Nucleus accumbens (tissue), 56 donors: Measurements from ENCODE around the gene CNIH2.
"Not testable (repeated sequence)": the region's sequence is repeated elsewhere in the genome, so short reads cannot be mapped to it uniquely, and the experiment has no call there.

ENCODE experiments used
- DNase-seq, 56 donors: peaks; one replicate each; lab custom pipeline; 2025; lab: John Stamatoyannopoulos, UW

The CNIH2 gene

DNA sequence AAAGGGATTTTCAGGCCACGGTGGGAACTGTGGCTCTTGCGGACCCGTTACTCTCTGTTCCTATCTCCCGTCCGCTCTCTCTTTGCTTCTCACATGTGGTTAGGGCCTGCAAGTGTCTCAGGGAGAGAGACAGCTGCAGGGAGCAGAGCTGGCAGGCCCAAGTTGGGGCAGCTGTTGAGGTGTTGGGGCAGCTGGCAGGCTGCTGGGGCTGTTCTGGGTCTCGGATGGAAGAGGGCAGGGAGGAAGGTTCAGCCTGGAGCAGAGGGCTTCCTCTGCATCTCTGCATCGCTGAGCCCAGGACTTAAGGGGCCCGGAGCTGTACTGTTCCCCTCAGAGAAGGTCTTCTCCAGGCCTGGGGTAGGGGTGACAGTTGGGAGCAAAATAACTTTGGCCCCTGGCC, 2.6 kb upstream of the CNIH2 start:
- no peak for DNase-seq

DNA sequence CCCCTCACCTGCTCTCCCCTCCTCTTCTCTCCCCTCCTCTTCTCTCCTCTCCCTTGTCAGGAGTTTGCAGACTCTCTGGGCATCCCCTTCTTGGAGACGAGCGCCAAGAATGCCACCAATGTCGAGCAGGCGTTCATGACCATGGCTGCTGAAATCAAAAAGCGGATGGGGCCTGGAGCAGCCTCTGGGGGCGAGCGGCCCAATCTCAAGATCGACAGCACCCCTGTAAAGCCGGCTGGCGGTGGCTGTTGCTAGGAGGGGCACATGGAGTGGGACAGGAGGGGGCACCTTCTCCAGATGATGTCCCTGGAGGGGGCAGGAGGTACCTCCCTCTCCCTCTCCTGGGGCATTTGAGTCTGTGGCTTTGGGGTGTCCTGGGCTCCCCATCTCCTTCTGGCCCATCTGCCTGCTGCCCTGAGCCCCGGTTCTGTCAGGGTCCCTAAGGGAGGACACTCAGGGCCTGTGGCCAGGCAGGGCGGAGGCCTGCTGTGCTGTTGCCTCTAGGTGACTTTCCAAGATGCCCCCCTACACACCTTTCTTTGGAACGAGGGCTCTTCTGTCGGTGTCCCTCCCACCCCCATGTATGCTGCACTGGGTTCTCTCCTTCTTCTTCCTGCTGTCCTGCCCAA, 1.9 kb upstream of the CNIH2 start:
- DNase-seq: no peak

DNA sequence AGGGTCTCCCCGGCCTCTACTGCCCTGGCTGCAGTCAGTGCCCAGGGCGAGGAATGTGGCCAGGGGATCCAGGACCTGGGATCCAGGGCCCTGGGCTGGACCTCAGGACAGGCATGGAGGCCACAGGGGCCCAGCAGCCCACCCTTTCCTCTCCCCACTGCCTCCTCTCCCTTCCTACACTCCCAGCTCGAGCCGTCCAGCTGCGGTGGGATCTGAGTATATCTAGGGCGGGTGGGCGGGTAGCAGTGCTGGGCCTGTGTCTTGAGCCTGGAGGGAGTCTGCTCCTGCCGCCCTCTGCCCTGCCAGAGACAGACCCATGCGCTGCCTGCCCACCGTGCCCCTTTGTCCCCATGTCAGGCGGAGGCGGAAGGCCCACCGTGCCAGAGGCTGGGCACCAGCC, 1.4 kb upstream of the CNIH2 start:
- not testable (repeated sequence) for DNase-seq

DNA sequence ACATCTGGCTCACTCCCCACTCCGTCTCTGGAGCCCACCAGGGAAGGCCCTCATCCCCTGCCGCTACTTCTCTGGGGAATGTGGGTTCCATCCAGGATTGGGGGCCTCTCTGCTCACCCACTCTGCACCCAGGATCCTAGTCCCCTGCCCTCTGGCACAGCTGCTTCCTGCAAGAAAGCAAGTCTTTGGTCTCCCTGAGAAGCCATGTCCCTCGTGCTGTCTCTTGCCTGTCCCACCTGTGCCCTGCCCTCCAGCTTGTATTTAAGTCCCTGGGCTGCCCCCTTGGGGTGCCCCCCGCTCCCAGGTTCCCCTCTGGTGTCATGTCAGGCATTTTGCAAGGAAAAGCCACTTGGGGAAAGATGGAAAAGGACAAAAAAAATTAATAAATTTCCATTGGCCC, 911 bp upstream of the CNIH2 start:
- not testable (repeated sequence) for DNase-seq

DNA sequence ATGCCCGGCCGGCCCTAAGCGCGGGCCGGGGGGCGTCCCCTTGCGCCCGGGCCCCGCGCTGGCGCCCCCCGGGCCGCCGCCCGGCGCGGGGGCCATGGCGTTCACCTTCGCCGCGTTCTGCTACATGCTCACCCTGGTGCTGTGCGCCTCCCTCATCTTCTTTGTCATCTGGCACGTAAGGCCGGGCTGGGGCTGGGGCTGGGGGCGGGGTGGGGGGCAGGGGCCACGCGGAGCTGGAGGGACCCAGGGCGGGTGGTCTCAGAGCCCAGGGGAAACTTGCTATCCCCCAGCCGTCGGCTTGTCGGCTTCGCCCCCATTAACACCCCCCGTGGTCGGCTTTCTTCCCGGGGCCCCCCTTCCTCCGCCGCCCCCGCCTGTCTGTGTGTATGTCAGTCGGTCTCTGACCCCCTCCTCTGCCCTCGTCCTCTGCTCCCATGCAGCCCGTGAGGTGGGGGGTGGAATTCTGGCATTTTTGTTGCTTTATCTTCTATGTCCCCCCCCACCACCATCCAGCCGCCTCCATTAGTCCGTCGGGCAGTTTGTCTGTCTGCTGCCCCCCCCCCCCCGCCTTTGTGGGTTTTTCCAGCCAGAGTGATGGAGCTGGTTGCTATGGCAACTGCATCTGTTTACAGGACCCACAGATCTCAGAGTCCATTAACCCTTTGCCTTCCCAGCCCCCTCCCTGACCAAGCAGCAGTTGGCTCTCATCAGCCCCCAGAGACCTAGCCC, 552 bp downstream of the CNIH2 start:
- DNase-seq: peak in 2 of 56 donors; percentile 24 to 52

DNA sequence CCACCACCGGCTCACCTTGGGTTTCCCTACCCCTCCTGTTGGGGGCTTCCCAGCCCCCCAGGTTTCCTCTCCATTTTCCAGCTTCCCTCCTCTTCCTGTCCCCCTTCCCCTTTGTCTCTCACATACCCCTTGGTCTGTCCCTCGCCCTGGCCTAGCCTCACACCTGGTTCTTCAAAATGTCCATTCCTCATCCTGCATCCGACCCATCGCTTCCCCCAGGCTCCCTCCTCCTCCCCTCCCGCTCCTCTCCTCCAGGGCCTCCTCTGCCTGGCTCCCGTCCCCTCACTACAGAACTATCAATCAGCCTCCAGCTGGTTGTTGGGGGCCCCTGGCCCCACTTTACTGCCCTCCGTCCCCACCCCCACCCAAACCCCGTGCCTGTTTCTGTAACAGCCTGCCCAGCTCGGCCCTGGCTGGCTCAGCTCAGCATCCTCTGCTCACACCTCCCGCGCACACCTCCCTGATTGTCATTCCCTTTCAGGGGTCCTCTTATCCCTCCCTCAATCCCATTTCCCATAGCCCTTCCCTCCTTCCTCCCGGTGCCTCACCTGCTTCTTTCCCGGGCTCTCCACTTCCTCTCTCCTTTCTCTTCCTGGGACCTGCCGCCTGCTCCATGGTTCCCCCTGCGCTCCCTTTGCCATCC, 1.2 kb downstream of the CNIH2 start:
- DNase-seq: peak in 1 of 56 donors; percentile 23

DNA sequence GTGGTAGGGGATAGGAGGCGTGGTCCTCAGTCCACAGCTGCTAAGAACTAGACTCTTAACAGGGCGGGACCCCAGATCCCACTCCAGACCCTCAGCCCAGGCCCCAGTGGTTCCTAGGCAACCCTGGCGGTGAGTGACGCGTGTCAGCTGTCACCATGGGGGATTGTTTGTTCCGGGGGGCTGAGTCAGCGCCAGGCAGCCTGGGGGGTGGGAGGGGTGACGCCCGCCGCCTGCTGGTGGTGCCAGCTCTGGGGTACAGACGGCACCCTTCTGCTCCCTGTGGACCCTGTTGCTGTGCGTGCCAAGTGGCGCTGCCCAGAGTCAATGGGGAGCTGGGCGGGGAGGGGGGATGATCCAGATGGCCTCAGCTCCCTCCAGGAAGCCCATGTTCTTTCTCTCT, 2.5 kb downstream of the CNIH2 start:
- DNase-seq: peak in 1 of 56 donors; percentile 74

DNA sequence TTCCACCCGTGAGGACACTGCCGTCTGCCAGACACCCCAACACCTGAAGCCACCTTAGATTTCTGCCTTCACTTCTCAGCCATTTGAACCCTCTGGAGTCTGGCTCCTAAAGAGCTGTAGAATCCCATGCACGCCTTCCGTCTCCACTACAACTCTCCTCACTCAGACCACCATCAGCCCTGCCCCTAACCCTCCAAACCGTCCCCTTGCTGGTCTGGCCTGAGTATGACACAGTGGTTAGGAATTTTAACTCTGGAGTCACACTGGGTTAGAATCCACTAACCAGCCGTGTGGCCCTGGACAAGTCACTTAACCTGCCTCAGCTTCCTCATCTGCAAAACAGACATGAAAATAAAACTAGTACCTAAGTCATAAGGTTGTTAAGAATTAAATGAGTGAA, 3.0 kb downstream of the CNIH2 start:
- DNase-seq: no peak

DNA sequence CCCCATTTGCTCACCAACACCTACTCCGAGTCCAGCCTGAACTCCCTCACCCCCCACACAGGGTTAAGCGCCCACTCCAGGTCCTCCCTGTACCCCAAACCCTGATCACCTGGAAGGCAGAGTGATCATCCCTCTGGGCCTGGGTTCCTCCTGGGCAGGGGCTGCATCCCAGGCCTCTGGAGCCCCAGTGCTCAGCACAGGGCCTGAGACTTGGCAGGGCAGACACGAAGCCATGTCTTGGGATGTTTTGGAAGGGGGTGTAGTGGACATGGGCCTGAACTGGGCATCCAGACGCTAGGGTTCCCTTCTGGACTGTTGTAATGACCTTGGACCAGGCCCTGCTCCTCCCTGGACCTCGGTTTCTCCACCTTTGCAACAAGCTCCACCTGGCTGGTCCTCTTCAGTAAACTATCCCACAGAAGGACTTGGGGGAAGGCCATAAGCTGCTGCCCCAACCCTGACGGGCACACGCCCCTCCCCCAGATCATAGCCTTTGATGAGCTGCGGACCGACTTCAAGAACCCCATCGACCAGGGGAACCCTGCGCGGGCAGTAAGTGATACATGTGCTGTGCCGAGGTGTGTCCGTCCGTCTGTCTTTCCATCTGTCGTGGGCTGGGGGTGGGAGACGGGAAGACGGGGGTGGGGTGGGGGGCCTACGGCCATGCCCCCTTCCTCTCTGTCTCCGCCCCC, 3.9 kb downstream of the CNIH2 start:
- DNase-seq: no peak

DNA sequence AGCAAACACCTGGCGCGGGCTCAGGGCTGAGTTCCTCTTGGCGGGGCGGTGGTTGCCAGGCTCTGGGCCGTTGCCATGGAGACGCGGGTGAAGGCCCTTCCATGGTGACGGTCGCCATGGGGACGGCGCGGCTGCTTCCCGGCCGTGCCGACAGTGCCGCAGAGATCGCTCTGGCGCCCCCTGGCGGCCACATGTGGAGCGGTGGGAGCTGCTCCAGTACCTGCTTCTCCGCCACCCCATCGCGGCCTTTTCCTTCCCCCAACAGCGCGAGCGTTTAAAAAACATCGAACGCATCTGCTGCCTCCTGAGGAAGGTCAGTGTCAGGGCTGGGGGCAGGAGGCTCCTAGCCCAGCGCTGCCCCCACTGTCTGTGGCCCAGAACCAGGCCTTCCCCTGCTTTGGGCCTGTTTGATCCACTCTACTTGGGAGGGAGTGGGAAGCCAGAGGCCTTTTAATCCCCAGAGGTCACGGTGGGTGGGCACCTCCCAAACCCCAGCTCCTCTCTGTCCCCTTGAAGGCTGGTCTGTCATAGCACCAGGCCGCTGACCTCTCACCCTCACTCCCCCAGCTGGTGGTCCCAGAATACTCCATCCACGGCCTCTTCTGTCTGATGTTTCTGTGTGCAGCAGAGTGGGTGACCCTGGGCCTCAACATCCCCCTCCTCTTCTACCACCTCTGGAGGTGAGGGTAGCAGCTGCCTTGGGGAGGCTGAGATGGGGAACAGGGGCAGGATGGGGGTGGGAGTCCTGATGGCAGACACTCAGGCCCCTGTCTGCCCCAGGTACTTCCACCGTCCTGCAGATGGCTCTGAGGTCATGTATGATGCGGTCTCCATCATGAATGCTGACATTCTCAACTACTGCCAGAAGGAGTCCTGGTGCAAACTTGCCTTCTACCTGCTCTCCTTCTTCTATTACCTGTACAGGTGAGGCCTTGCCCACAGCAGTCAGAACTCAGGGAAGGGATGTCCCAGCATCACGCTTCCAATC, 4.8 kb downstream of the CNIH2 start:
- DNase-seq: peak; percentile 76 to 100 (median 96)

DNA sequence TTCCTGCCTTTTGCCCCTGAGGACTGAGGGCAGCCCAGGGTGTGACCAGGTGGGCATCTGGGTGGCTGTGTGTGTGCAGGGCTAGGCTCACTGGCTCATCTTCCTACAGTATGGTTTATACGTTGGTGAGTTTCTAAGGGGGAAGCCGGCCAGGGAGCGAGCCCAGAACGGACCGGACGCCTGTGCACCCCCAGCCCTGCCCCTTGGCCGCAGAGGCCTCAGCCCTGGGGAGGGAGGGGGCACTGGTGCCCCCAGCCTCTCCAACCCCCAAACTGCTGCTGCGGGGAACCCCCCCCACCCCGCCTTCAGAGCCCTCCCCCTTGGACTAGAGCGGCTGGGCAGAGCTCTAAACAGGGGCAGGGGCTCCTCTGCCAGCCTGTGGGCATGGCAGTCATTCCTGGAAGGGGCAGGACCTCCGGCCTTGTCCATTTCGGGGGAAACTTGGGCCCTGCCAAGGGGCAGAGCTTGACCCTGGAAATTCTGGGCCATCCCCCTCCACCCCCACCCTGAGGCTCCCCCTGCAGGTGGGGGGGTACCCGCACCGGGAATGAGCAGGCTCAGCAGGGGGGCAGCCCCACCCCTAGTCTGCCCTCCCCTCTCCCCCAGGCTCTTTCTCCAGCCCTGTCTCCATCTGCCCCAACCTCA, 5.6 kb downstream of the CNIH2 start:
- no peak for DNase-seq

DNA sequence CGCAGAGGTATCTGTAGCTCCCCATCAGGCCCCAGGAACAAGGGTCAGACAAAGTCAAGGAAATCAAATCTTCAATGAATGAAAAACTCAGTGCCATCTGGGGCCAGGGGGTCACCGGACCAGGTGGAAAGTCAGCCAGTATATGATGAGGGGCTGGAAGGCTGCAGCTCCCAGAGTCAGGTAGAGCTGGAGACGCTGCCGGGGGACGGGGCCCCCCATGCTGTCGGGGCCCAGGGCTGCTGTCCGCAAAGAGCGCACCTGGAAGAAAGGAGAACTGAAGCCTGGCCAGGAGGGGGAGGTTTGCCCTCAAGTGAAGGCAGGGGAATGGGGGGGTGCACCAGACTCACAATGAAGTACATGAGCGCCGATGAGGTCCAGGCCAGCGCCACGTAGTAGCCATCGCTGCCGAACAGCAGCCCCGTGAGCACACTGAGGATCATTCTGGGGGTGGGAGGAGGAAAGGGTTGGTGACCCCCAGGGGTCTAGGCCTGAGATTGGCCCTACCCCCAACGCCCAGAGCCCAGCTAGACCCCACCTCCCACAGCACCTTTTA, 6.6 kb downstream of the CNIH2 start:
- DNase-seq: no peak

DNA sequence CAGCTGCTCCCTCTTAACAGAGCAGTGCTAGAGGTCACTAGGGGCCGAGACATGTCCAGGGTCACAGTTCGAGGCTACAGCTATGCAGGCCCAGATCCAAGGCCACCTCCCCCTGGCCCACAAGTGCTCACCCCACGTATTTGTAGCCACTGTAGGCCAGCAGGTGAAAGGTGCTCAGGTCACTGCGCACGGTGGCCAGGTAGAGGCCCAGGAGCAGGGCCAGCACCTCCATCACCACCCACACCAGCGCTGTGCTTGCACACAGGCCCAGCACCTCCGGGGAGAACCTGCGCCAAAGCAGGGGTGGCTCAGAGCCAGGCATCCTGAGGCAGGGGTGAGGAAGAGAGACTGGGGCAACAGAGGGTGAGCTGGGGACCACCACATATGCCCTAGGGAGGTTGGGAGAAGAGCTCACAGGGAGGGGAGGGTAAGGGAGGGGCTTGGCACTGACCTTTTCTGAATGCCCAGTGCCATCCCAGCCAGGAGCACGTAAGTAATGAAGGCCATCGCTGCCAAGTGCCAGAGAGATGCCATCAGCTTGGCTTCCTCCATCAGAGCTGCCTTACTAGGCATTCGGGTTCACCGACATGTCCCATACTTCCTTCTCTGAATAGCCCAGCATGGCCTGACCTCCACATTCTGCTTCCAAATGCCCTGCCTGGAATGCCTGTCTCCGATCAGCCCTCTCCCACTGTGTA, 7.4 kb downstream of the CNIH2 start:
- no peak for DNase-seq

DNA sequence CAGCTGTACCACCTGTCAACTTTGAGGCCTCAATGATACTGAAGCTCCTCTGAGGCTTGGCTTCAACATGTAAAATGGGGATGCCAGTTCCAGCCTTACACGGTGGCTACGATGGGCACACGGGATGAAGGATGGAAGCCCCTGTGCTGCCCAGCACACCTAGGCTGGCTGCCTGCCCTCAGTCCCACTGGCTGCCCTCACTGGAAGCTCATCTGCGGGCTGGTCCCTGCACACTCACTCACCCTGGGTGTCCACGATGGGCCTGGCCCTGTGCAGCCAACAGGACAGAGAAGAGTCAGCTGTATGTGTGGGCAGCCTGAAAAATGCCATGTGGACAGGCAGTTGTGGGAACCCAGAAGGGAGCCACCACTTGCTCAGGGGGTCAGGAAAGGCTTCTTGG, 8.7 kb downstream of the CNIH2 start:
- DNase-seq: no peak

DNA sequence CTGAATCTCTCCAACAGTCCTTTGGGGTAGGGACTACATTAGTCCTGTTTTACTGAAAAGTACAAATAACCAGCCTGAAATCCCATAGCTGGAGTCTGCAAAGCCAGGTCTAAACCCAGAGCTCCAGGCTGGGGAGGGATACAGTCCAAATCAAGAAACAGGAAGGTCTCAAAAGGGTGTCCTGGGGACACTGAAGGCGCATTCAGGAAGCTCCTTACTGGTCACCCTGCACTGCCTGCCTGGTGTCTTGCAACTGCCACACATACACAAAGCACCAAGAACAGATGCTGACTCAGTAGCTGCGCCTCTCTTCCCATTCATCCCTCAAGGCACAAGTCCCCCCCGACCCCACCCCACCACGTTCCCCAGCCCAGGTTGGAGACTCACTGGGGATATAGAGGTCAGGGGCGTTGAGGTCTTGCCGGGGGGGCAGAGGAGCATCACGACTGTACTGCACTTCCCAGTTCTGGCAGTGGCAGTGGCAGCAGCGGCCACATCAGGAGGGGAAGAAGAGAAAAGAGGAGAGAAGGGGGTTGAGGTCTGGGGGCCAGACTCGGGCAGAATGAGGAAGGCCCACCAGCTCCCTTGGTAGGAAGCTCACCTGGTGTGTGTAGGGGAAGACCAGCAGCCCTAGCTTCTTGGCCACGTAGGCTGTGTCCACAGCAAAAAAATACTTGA, 9.4 kb downstream of the CNIH2 start:
- no peak for DNase-seq

DNA sequence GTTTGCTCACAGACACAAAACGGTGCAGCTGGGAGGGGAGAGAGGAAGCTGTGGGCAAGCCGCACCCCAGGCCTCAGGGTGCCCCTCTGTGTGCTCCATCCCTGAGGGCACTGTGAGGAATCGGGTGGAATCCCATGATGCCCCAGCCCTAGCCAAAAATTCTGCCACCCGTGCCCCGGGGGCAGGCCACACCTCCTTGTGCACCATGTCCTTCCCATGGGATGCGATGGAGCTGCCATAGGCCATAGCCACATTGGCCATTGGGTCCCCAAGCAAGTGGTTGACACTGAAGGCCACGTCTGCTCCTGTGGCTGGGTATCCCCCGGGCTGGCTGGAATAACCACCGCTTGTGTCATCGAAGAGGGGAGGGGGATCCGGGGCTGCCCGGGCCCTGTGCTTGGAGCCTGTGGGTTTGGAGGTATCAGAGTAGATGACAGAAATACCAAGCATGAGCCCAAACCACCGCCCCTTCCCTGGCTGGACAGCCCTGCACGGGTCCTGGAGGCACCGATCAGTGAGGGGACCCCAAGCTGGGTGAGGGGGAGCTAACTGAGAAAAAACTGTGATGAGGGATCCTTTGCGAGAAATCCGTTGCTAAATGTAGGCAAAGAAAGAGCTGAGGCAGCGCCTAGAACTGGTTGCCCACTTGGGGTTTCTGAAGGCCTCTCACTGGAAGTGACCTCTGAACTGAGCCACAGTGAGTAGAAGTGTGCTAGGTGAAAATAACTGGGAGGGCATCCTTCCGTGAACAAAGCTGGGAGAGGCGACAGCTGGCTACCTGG, 10.1 kb downstream of the CNIH2 start:
- no peak for DNase-seq
